Activated T-helper 2 cell treated with anti-CD3 and anti-CD28 coated beads, Interferon-gamma antibody, Interleukin-2, Interleukin-4, amounts not matched to agents 10 μg/mL and 5 μg/mL and 100 μg/mL, durations not matched to agents 14 hours and 24 hours and 36 hours (primary cell): ENCODE data around the gene ZBTB22. TPM values are rescaled to one million over a fixed set of nuclear protein-coding genes. Genes with fewer than 3 reads are reported as not detected.
A peak's percentile ranks its signal among the peaks of the same experiment; 100 is the strongest.

Source experiments
- DNase-seq: peaks from one replicate; pipeline ENCODE4 v3.0.0; 2021; ENCODE audit warnings: low spot score
- H3K27ac Mint-ChIP-seq: one replicate; pipeline ENCODE4 v1.8.0; 2021; ENCODE audit warnings: mixed read lengths
- H3K27me3 Mint-ChIP-seq: one replicate; pipeline ENCODE4 v1.8.0; 2021; ENCODE audit warnings: low read depth, mixed read lengths
- H3K36me3 Mint-ChIP-seq: one replicate; pipeline ENCODE4 v1.8.0; 2021; ENCODE audit warnings: low read depth, mixed read lengths
- H3K4me1 Mint-ChIP-seq: one replicate; pipeline ENCODE4 v1.8.0; 2021; ENCODE audit warnings: low read depth, mixed read lengths
- H3K4me3 Mint-ChIP-seq: one replicate; pipeline ENCODE4 v1.8.0; 2021; ENCODE audit warnings: low read depth, mild to moderate bottlenecking, moderate library complexity, mixed read lengths
- H3K9me3 Mint-ChIP-seq: one replicate; pipeline ENCODE4 v1.8.0; 2021; ENCODE audit warnings: mixed read lengths
- intact Hi-C: fragments of 100-400 bp; cut with micrococcal nuclease; formaldehyde crosslinking; loops from one replicate; pipeline ENCODE4 v1.15.1; 2023
- total RNA-seq: library from RNA; stranded (reverse); gene quantifications from 2 replicates; pipeline ENCODE4 v1.2.3, GENCODE V29; 2022

Gene ZBTB22
- total RNA-seq, 1 donor from 2014 or later: 14.4 TPM

DNA sequence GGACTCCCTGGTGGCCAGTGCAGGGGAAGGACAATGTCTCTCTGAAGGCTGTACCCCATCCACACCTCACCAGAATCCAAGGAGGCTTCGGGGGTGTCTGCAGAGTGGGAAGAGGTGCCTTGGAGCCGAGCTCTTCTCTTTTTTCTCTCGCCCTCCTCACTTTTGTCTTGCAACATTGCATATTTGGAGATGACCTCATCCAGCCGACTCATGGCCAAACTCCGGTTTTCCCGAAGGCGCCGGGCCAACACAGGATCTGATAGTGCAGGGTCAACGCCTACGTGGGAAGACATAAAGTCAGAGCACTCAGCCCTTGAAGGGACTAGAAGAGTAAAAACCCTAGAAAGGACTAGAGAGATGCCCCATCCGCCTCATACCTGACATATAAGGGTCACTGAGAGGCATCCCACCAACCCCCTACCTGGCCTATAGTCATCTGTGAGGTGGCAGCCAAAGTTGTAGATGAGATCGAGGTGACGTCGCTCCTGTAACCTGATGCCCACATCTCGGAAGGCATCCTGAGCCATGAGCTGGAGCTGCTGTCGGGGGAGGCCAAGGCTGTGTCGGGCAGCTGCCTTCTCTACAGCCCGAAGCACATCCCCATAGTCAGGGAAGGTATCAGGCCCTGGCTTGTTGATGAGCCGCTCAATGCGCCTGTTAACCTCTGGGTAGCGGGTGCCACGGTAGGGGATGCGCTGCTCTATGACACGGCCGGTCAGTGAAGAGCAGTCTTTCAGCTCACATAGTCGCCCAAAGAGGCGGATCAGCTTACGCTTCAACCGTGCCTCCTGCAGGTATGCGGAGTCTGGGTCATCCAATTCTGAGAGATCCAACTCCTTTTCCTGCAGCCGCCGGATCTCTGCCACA, 3.0 kb upstream of the ZBTB22 start:
- Mint-ChIP-seq H3K27ac (no peak overlapping the region), H3K4me3 (peak overlapping the region; percentile 81), H3K4me1 (peaks cover 49% of the 10 kb centered on the region), H3K27me3 (no peaks in the 10 kb centered on the region), H3K9me3 (no peaks in the 10 kb centered on the region), H3K36me3 (peaks cover 55% of the 10 kb centered on the region)
- DNase-seq: no peak
- intact Hi-C loops: no loop called here

DNA sequence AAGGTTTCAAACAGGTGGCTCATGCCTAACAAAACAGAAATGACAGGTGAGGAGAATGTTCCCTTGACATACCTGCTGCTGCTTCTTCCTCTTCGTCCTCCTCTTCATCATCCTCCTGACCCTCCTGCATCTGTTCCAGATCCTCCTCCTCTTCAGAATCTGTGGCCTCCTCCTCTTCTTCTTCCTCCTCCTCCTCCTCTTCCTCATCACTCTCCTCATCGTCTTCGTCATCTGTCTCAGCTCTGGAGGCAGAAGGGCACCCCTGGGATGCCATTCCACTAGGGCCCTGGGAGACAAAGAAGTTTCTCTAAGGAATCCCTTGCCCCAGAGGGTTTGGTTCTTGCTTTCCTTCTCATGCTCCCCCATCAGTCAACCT, 2.4 kb upstream of the ZBTB22 start:
- Mint-ChIP-seq H3K27ac (peak overlapping the region; percentile 17), H3K4me1 (peaks cover 54% of the 10 kb centered on the region)

DNA sequence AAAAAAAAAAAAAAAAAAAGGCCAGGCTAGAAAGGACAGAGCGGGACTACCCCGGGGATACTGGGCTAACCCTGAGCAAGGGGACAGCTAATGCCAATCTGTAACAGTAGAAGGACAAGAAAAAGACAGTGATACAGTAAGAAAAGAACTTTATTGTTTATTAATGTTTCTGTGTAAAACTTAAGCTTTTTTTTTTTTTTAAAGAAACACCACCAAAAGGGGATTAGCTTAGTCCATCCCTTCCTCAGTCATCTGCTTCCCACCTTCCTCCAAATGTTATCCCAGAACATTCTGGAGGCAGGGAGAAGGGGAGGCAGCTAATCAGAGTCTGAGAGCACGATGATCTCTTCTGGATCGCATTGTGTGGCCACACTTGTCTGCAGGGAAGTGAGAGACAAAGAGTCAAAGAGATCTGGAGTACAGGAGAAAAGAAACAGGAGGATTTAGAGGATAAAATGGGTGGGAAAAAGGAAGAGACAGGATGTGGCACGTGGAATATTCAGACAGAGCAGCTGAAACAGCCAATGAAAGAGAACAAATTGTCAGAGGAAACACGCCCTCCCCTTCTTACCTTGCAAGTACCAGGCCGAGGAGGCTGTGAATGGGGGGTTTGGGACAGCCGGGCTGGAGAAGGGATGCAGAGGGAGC, 1.0 kb upstream of the ZBTB22 start:
- Mint-ChIP-seq H3K36me3 (peaks cover 63% of the 10 kb centered on the region), H3K27ac (peak overlapping the region; percentile 97), H3K9me3 (no peaks in the 10 kb centered on the region), H3K27me3 (no peaks in the 10 kb centered on the region), H3K4me3 (peak overlapping the region; percentile 98), H3K4me1 (peaks cover 55% of the 10 kb centered on the region)
- intact Hi-C loops: loop anchor here (2.0 to 10.0 kb wide), 2 partner anchors 100 to 464 kb away; partner anchors contain the start of genes CUTA, PSMB9 and TAP1
- DNase-seq: no peak

More for the DNA sequence above, 2.4 kb upstream of the ZBTB22 start:
- Mint-ChIP-seq H3K9me3 (no peaks in the 10 kb centered on the region), H3K4me3 (peak overlapping the region; percentile 19), H3K36me3 (peaks cover 55% of the 10 kb centered on the region), H3K27me3 (no peaks in the 10 kb centered on the region)
- intact Hi-C loops: loop anchor here (2.0 to 10.0 kb wide), 2 partner anchors 99 to 465 kb away; partner anchors contain the start of genes CUTA, PSMB9 and TAP1
- DNase-seq: no peak

DNA sequence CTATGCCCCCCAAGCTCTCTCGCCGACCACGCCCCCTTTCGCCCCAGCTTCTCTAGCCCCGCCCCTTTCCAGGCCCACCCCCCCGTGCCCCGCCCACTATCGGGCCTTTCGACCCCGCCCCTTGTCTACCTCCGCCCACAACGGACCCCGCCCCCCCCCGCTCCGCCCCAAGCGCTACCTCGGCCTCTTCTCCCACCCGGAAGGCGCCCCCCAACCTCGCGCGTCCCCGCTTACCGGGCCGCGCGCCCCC, 200 bp downstream of the ZBTB22 start:
- Mint-ChIP-seq H3K27me3 (no peaks in the 10 kb centered on the region), H3K4me1 (peaks cover 53% of the 10 kb centered on the region), H3K4me3 (peak overlapping the region; percentile 99), H3K9me3 (no peaks in the 10 kb centered on the region), H3K36me3 (peaks cover 69% of the 10 kb centered on the region), H3K27ac (no peak overlapping the region)
- intact Hi-C loops: loop anchor here (10.0 kb wide), 1 partner anchor 463 kb away; the partner anchor contains the start of genes PSMB9 and TAP1
- DNase-seq: no peak

DNA sequence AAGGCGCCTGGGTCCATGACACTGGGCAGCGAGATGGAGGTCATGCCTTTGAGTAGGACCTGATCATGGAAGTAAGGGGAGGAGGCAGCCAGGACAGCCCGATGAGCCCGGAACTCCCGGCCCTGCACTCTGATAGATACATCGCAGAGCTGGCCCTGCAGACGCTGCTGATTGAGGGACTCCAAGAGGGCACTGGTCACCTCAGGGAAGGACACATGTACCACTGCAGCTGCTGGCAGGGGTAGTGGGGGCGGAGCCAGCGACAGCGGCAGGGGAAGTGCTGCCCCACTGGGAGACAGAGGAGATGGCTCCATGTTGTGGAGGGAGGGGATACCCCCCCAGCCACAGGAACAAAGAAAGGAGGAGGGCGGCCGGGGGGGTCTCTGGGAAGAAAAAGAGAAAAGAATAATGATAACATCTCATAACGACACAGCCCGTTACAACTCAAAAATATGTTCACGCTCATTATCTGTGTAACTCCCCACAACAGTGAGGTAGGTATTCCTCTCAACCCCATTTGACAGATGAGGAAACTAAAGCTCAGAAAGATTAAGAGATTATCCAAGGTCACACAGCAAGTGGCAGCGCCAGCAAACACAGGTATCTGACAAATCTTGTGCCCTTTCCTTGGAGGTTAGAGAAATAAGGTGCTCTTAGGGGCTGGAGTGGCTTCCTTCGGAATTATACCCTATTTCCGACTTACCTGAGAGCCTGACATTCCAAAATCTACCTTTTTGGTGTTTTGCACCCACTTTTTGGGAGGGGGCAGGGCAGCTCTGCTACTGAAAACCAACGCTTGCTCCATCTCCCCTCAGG, 733 bp downstream of the ZBTB22 start:
- Mint-ChIP-seq H3K9me3 (no peaks in the 10 kb centered on the region), H3K27ac (peak overlapping the region; percentile 24), H3K36me3 (peaks cover 70% of the 10 kb centered on the region), H3K4me1 (peaks cover 54% of the 10 kb centered on the region), H3K4me3 (peak overlapping the region; percentile 99), H3K27me3 (no peaks in the 10 kb centered on the region)
- intact Hi-C loops: loop anchor here (10.0 kb wide), 1 partner anchor 462 kb away; the partner anchor contains the start of genes PSMB9 and TAP1
- DNase-seq: no peak

DNA sequence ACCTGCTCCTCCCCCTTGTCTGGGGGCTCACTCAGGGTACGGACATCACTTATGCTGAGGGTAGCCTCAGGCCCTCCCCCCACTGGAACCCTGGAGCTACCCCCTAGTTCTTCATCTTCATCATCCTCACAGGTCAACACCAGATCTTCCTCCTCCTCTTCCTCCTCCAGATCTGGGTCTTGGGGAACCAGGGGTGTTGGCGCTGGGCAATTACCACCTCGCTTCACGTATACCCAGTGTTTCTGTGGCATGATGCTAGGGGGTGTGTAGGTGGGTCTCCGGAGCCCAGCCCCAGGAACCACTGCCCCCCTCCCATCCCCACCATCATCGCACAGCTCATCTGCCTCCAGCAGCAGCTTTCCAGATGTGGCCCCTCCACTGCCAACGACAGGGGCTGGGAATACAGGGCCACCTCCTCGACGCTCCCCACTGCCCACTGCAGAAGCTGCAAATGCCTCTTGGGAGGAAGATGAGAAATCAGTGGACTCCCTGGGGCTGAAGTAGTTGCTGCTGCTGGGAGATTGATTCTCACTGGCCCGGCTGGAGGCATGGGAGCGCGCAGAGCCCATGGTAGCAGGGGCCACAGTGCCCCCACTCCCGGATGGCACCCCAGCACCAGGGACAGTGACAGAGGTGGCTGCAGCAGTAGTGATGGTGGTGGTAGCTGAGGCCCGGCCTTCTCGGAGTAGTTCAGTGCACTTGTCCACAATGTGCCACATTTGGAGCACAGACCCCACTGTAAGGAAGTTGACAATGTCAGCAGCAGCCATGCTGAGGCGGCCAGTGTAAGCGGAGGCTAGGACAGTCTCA, 1.5 kb downstream of the ZBTB22 start:
- Mint-ChIP-seq H3K36me3 (peaks cover 69% of the 10 kb centered on the region), H3K9me3 (no peaks in the 10 kb centered on the region), H3K27ac (peak overlapping the region; percentile 98), H3K27me3 (no peaks in the 10 kb centered on the region), H3K4me1 (peaks cover 51% of the 10 kb centered on the region), H3K4me3 (peak overlapping the region; percentile 99)
- DNase-seq: no peak
- intact Hi-C loops: loop anchor here (10.0 kb wide), 1 partner anchor 461 kb away; the partner anchor contains the start of genes PSMB9 and TAP1

DNA sequence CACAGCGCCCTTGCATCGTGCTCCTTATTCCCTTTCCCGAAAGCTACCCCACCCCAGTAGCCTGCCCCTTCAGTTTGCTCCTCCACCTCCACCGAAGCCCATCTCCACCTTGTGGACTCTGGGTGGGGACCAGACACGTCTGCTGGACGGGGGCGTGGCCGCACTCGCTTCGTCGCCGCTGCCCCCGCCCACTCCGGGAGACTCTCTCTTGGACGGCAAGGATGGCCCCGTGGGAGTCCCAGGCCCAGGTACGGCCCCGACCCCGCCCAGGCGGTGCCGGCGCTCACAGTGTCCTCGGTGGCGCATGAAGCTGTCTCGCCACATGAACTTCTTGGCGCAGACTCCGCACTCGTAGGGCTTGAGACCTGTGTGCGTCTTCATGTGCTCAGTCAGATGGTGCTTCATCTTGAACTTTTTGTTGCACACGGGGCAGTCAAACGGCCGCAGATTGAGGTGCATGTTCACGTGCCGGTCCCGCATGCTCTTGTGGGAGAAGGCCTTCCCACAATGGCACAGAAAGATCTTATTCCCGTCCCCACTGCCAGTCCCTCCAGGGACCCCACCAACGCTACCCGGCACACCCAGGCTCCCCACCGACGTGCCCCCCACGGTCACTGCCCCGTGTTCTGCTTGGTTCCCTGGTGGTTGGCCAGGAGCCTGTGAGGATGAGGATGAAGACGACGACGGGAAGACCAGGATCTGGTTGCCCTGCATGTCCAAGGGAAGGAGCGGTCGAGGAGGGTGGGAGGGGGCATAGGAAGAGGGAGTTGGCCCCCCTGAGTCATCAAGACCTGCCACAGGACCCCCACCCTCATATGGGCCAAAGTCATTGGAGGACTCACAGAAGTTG, 2.4 kb downstream of the ZBTB22 start:
- Mint-ChIP-seq H3K4me1 (peaks cover 47% of the 10 kb centered on the region), H3K4me3 (peak overlapping the region; percentile 99), H3K9me3 (no peaks in the 10 kb centered on the region), H3K27me3 (no peaks in the 10 kb centered on the region), H3K27ac (peak overlapping the region; percentile 98), H3K36me3 (peaks cover 64% of the 10 kb centered on the region)
- intact Hi-C loops: loop anchor here (1.0 to 10.0 kb wide), 7 partner anchors 8 to 460 kb away; partner anchors contain the start of genes B3GALT4, KIFC1, PSMB9 and RXRB
- no peak for DNase-seq

DNA sequence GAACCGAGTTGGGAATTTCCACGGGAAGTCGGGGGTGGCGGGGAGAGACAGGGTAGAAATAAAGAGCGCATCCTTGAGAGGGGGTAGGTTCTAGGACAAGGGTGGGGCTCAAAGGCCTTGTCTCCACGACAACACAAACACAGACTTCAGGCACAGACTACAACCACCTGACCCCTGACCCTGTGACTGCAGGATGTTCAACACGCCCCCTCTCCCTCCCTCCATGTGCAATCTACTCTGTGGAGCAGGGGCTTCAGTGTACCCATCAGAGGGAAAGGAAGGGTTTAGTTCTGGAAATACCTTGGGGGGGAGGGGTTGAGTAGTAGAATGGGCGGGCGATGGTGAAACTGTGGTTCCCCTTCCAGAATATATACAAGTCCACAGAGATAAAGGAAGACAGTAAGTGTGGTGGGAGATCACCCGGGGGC, 3.0 kb downstream of the ZBTB22 start:
- peak overlapping the region; percentile 99 for H3K4me3 Mint-ChIP-seq
- H3K27me3 Mint-ChIP-seq: no peaks in the 10 kb centered on the region
- peak; percentile 70 for DNase-seq
- peaks cover 57% of the 10 kb centered on the region for H3K36me3 Mint-ChIP-seq
- H3K4me1 Mint-ChIP-seq: peaks cover 41% of the 10 kb centered on the region
- intact Hi-C loops: loop anchor here (1.0 to 10.0 kb wide), 7 partner anchors 9 to 460 kb away; partner anchors contain the start of genes B3GALT4, KIFC1, PSMB9 and RXRB
- H3K27ac Mint-ChIP-seq: peak overlapping the region; percentile 98
- no peaks in the 10 kb centered on the region for H3K9me3 Mint-ChIP-seq

DNA sequence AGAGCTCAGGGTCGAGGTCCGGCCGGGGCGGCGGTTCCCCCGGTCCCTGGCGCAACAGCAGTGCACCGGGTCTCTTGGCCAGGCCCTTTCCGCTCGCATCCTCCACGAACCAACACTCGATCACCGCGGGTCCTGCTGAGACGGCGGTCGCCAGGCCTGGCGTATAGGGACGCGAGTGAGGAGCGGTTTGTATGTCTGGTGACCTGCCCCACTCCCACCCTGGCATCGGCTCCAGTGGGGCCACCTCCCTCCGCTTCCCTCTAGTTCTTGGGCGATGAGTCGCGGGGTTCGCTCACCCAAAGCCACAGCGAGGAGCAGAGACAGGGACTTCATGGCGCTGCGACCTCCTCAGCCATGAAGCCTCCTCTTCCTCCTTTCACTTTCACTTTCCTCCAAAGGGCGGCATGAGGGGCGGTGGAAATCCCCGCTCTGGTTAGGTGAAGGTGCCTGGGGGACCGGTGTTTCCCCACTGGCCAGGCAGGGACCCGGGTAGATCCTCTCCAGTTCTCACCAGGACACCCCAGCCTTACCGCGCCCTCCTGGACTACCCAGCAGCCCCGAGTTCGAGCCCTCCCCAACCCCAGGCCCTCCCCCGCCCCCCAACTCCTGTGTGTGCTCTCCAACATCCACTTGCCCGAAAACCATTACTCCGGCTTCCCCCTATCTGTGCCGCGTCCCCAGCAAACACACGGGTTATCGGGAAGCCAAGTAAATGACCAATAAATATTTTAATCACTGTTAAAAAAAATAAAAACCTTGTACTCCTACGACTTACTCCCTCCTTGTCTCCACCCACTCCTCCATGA, 3.6 kb downstream of the ZBTB22 start, which contains the start of gene TAPBP:
Gene TAPBP, minus strand, starts transcription at position 370 of the 806 bp plus-strand sequence. Its CDS starts 37 bp downstream, at position 333.
- H3K4me3 Mint-ChIP-seq: peak within 1 kb of the TSS; percentile 99
- no peaks in the 10 kb centered on the region for H3K9me3 Mint-ChIP-seq

DNA sequence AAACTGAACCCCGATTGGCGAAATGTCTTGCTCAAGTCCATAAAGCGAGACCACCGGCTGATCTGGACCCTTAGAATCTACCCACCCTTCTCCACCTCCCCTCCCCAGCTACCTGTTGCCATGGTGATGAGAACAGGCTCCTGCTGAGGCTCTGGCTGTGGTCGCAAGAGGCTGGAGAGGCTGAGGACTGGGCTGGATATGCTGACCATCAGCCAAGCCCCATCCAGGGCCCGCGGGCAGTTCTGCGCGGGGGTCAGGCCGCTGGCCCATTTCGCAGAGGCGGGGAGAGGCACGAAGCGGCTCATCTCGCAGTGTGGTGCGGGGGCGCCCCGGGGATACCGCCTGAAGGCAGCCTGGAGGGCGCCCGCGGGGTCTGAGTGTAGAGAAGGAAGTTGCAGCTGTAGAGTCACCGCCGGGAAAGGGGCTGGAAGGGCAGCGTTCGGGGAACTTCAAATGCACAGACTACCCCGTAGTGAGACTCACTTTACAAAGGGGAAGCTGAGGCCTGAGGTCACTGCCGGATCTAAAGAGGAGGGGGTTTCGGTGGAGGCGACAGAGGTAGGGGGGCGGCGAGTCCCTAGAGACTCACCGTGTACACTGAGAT, 4.3 kb downstream of the ZBTB22 start:
- Mint-ChIP-seq H3K4me3 (peak overlapping the region; percentile 99), H3K4me1 (peaks cover 34% of the 10 kb centered on the region), H3K27ac (peak overlapping the region; percentile 98), H3K9me3 (no peaks in the 10 kb centered on the region), H3K27me3 (no peaks in the 10 kb centered on the region), H3K36me3 (peaks cover 54% of the 10 kb centered on the region)
- intact Hi-C loops: loop anchor here (2.0 to 10.0 kb wide), 5 partner anchors 34 to 458 kb away; partner anchors contain the start of genes B3GALT4, PSMB9 and TAP1
- DNase-seq: no peak

More for the DNA sequence above, 3.6 kb downstream of the ZBTB22 start, which contains the start of gene TAPBP:
- intact Hi-C loops: loop anchor here (1.0 to 10.0 kb wide), 8 partner anchors 9 to 459 kb away; partner anchors contain the start of genes B3GALT4, KIFC1, PSMB9 and RXRB
- H3K27ac Mint-ChIP-seq: peak within 1 kb of the TSS; percentile 98
- H3K36me3 Mint-ChIP-seq: peaks cover 54% of the 10 kb centered on the region
- no peaks in the 10 kb centered on the region for H3K27me3 Mint-ChIP-seq
- peak; percentile 87 for DNase-seq
- H3K4me1 Mint-ChIP-seq: peaks cover 36% of the 10 kb centered on the region
